GM12874 (cell line): ENCODE results near the gene HS3ST6.
A peak's percentile ranks its signal among the peaks of the same experiment; 100 is the strongest.

ENCODE experiments used
- CTCF ChIP-seq: IDR thresholded peaks from 2 replicates; pipeline ENCODE4 v1.5.1; 2011; ENCODE audit warnings: low read depth, mild to moderate bottlenecking, control low read depth, low read length, moderate library complexity; ENCODE audit not compliant: insufficient read depth

Gene HS3ST6

GRCh38 chr16:1960665-1961630 is 42.7 kb upstream of the HS3ST6 start:
- TF ChIP-seq CTCF, result no peak

GRCh38 chr16:1959269-1960039 is 41.2 kb upstream of the HS3ST6 start, which contains the start of gene NDUFB10:
NDUFB10 (plus strand) TSS chr16:1959538; CDS start chr16:1959625, 87 bp downstream.
- peak; percentile 89 for TF ChIP-seq CTCF

GRCh38 chr16:1958715-1959268 is 40.6 kb upstream of the HS3ST6 start:
- no peak for TF ChIP-seq CTCF

GRCh38 chr16:1953734-1954133 is 35.5 kb upstream of the HS3ST6 start:
- TF ChIP-seq CTCF, result no peak

GRCh38 chr16:1950559-1950958 is 32.3 kb upstream of the HS3ST6 start:
- TF ChIP-seq CTCF, result no peak

- no peak for TF ChIP-seq CTCF
Measured at GRCh38 chr16:1950047-1950446, 31.8 kb upstream of the HS3ST6 start.

GRCh38 chr16:1949507-1949906 is 31.3 kb upstream of the HS3ST6 start:
- TF ChIP-seq CTCF, result no peak
